GM19351 (cell line): ENCODE data around the gene MMP15.
"Not testable (repeated sequence)": the region's sequence is repeated elsewhere in the genome, so short reads cannot be mapped to it uniquely, and the experiment has no call there.

ENCODE experiments used
- ATAC-seq: cut with Tn5 transposase; IDR thresholded peaks from one replicate; pipeline ENCODE4 v1.9.1; 2021; ENCODE audit warnings: mild to moderate bottlenecking, moderate library complexity; ENCODE audit not compliant: unreplicated experiment

Gene MMP15

DNA sequence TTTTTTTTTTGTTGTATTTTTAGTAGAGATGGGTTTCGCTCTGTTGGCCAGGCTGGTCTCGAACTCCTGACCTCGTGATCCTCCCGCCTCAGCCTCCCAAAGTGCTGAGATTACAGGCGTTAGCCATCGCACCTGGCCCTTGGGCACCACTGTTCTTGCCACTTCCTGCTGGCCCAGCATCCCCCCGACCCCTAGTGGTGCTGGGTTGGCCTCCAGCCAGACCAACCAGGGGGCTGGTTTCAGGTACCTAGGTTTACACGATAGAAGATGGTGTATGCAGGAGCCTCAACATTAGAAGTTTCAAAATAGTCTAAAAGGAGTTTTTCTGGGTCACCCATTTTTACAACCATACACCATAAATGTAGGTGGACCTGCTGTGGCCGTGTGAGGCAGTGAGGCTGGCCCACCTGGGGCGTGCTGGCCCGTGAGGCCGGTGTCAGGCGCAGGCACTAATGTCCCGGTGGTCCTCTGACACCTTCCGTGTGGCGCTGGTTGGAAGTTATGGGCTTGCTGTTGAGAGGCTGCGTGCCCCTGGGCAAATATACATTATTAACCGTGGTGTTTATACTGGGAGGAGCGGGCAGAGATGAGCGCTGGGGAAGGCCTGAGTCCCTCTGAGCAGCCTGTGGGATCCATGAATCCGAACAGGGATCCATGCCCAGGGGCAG is 60.2 kb downstream of the MMP15 start:
- no peak for ATAC-seq

- ATAC-seq, result no peak
These were observed 61.0 kb downstream of the MMP15 start for GRCh38 chr16:58086381-58087208.

DNA sequence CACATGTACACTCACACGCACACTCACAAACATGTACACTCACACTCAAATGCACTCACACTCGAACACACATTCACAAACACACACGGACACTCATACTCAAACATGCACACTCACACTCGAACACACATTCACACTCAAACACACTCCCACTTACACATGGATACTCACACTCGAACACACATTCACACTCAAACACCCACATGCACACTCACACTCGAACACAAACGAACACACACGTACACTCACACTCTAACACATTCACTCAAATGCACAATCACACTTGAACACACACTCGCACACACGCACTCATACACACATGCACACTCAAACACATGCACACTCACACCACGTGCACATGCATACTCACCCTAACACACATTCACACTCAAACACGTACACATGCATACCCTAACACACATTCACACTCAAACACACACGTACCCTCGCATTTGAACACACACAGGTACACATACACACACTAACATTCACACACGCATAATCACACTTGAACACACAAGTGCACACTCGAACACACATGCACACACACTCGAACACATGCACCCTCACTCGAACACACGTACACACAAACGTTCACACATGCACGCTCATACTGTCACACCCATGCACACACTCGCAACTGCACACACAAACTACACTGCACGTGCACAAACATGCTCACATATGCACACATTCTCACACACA is 61.8 kb downstream of the MMP15 start:
- no peak for ATAC-seq

GRCh38 chr16:58088091-58088490 is 62.5 kb downstream of the MMP15 start:
- ATAC-seq, result no peak

DNA sequence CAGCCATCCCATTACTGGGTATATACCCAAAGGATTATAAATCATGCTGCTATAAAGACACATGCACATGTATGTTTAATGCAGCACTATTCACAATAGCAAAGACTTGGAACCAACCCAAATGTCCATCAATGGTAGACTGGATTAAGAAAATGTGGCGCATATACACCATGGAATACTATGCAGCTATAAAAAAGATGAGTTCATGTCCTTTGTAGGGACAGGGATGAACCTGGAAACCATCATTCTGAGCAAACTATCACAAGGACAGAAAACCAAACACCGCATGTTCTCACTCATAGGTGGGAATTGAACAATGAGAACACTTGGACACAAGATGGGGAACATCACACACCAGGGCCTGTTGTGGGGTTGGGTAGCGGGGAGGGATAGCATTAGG is 64.8 kb downstream of the MMP15 start:
- not testable (repeated sequence) for ATAC-seq

DNA sequence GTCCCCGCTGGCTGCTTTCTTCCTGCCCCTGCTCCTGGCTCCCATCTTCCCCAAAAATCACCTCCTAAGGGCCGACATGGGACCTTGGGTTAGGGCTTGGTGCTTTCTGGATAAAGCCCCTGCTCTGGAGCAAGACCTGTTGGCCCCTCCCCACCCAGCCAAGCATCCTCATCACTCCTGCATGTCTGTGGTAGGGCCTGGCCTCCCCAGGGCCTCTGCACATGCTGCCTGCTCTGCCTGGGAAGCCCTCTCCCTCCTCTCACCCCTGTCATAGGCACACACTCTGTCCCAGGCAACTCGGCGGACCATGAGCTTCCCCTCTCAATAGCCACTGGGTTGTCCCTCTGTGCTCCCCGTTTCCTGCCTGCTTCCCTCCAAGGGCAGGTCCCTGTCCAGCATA is 68.5 kb downstream of the MMP15 start:
- ATAC-seq, result no peak

DNA sequence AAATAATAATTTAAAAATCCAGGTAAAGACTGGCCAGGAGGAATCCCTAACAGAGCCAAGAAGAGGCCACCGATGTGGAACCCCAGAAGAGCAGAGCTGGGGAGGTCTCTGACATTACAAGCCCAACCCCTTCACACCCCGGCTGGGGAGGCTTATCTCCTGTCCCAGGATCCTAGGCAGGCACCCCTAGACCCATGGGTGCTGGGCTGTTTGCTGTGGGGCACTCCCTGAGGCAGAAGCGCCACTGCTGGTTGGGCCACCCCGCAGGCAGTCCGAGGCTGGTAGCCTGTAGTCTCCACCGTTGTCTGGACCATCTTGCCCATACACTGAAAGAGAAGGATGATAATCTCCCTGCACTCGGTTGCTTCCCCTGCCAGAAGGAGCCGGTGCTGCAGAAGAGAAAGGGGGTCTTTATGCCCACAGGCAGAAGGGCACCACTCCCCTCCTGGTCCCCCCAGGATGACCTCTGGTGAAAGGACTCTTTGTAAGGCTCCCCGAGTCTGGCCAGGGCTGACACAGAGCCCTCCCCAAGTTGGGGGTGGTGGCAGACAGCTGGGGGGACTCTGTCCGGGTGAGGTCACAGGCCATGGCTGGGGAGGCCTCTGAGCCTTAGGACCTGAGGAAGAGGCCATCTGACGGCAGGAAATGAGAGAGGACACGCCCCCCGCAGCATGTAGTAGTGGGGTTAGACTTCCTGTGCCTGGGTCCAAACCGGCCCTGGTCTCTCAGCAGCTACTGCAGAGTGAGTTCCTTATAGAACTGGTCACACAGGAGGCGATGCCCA is 69.4 kb downstream of the MMP15 start:
- no peak for ATAC-seq

GRCh38 chr16:58095575-58095960 is 70.0 kb downstream of the MMP15 start:
- not testable (repeated sequence) for ATAC-seq

GRCh38 chr16:58096249-58096648 is 70.7 kb downstream of the MMP15 start:
- ATAC-seq, result no peak
